Measurements from ENCODE around the gene GSS. TPM values are rescaled to one million over a fixed set of nuclear protein-coding genes. Genes with fewer than 3 reads are reported as not detected.

The GSS gene
- total RNA-seq (46.9 and 47.9 TPM in 2 replicates), polyA plus RNA-seq (60.3 and 65.1 TPM in 2 replicates), polyA minus RNA-seq (54.4 and 65.2 TPM in 2 replicates), Bru-seq, nascent RNA (percentile 55 among the genes with signal in this experiment), BruChase-seq, experiment 1, labeled RNA remaining after a 6-hour chase (percentile 55 among the genes with signal in this experiment), BruChase-seq, experiment 2, labeled RNA remaining after a 2-hour chase (percentile 49 among the genes with signal in this experiment)
- 60.4 and 62.6 TPM in 2 replicates for polyA plus RNA-seq (2011; cell fraction: cytosol; rRNA removed)
- 149 and 162 TPM in 2 replicates for polyA plus RNA-seq (2011; cell fraction: nucleus; rRNA removed)
- polyA plus RNA-seq (2012), result 46.4 and 58.9 TPM in 2 replicates
- 24.6 TPM for polyA minus RNA-seq (2011; cell fraction: cytosol; rRNA and poly(A)+ RNA removed)
- polyA minus RNA-seq (2011; cell fraction: nucleus; rRNA and poly(A)+ RNA removed), result 22.0 and 32.4 TPM in 2 replicates
- long read RNA-seq, transcript GSS-201 (13 exons, 1,919 nt), result major isoform, 63 of 89 reads
- long read RNA-seq, partial matches to known transcripts, result 15 of 89 reads
- long read RNA-seq, other reads (novel, unspliced or antisense), result 10 of 89 reads

DNA sequence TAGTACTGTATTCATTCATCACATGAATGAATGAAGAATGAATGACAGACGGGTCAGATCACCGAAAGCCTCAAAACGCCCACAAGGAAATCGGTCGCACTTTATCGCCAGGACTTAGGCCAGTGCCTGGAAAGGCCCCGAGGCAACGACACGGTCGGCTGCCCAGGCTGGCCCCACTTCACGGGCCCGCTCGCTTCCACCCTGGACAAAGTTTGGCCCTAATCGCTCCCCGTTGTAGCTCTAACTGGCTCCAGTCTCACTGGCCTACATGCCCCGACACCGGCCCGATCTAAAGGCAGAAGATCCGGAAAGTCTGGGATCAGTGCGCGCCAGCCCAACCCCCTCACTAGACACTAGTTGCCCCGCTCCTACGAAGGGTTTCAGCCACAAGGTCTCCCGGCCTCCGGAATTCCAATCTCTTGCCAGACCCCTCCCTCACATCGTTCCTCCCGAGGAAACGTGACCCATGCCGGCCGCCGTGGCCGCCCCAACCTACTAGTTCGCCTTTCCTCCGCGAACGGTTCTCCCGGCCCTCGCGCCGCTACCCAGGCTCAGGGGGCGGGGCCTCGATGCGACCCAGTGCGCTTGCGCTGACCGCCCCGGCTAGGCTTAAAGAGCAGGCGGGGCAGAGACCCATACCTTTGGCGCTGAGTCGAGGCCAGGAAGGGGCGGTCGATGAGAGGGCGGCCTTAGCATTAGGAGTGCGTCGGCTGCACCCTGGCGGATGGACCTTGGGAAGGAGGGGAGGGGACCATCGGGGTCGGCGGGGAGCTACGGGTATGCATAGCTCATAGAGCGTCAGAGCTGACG lies at the start of gene GSS, which contains the start of gene MYH7B:
Gene GSS (minus strand): TSS at position 576 of the 810 bp plus-strand sequence. CDS start 3,954 bp downstream, outside the sequence.
Gene MYH7B (plus strand): TSS at position 638 of the 810 bp plus-strand sequence. CDS start 22,138 bp downstream, outside the sequence.
- Histone ChIP-seq H3K9me1 (replicated peaks; ENCODE audit: control insufficient read depth, extremely low read depth, insufficient read depth, low read length) (no peaks in the 10 kb centered on the region), H3K9ac (replicated peaks; ENCODE audit: extremely low read depth, insufficient read depth, low read length) (peak within 1 kb of the TSS; percentile 86), H3K27ac (ENCODE audit: insufficient read depth, low read depth, low read length) (peak within 1 kb of the TSS; percentile 65), H4K20me1 (replicated peaks; ENCODE audit: control insufficient read depth, extremely low read depth, insufficient read depth, low read length) (no peaks in the 10 kb centered on the region), H3K4me2 (ENCODE audit: insufficient read depth, low read length) (peak within 1 kb of the TSS; percentile 94), H3K4me3 (replicated peaks in 1 of 3; ENCODE audit: insufficient read depth in 1 of 3, low read depth in 1 of 3, low read length in 3 of 3) (peak within 1 kb of the TSS; percentile 58 to 84 (median 70)), H3K9me3 (replicated peaks; ENCODE audit: control insufficient read depth, insufficient read depth, low read length) (no peaks in the 10 kb centered on the region), H3K4me1 (ENCODE audit: control insufficient read depth, extremely low read depth, insufficient read depth, low read length) (peaks cover 17% of the 10 kb centered on the region), H3K27me3 (ENCODE audit: control insufficient read depth in 2 of 2, insufficient read depth in 2 of 2, low read length in 2 of 2) (no peaks in the 10 kb centered on the region), H2AFZ (ENCODE audit: low read depth, low read length) (peak within 1 kb of the TSS; percentile 86), H3K79me2 (ENCODE audit: control insufficient read depth, insufficient read depth, low read length) (peaks cover 6% of the 10 kb centered on the region), H3K36me3 (ENCODE audit: control insufficient read depth in 2 of 2, extremely low read depth in 1 of 2, insufficient read depth in 2 of 2, low read length in 2 of 2) (no peaks in the 10 kb centered on the region)
- dilution Hi-C loops (cut with MboI; ENCODE audit: extremely low pct_ligation_motif_present, low sequenced_read_pairs), result no loop called here
- FAIRE-seq, result peak; percentile 95
- TF ChIP-seq, protein P1, sequence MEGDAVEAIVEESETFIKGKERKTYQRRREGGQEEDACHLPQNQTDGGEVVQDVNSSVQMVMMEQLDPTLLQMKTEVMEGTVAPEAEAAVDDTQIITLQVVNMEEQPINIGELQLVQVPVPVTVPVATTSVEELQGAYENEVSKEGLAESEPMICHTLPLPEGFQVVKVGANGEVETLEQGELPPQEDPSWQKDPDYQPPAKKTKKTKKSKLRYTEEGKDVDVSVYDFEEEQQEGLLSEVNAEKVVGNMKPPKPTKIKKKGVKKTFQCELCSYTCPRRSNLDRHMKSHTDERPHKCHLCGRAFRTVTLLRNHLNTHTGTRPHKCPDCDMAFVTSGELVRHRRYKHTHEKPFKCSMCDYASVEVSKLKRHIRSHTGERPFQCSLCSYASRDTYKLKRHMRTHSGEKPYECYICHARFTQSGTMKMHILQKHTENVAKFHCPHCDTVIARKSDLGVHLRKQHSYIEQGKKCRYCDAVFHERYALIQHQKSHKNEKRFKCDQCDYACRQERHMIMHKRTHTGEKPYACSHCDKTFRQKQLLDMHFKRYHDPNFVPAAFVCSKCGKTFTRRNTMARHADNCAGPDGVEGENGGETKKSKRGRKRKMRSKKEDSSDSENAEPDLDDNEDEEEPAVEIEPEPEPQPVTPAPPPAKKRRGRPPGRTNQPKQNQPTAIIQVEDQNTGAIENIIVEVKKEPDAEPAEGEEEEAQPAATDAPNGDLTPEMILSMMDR (IDR thresholded peaks at IDR 0.05; ENCODE audit: extremely low read depth in 1 of 2, insufficient read depth in 1 of 2, low read depth in 1 of 2, low read length in 2 of 2), result peak; percentile 34 to 52
- TF ChIP-seq POLR2AphosphoS5 (IDR thresholded peaks at IDR 0.05; ENCODE audit: insufficient read depth, low read depth, low read length) (peak; percentile 62), MYC (IDR thresholded peaks at IDR 0.05; ENCODE audit: low read depth, low read length) (no peak), POLR2A (IDR thresholded peaks at IDR 0.05; ENCODE audit: low read depth, low read length) (peak; percentile 56)
- ChIA-PET POLR2A (interaction anchor here (0.7 to 1.5 kb wide), 5 partner anchors 15 to 81 kb away, joined by 3 to 15 read pairs (median 7); partner anchors contain the start of gene ACSS2), CTCF (interaction anchor here (0.6 to 5.8 kb wide), 20 partner anchors 12 to 759 kb away, joined by 3 to 182 read pairs (median 5); partner anchors contain the start of genes ACSS2 and GGT7)
- DNase-seq (ENCODE audit: low read depth, low spot score), result peak; percentile 99
- intact Hi-C loops (cut with micrococcal nuclease), result loop anchor here (1.0 to 5.0 kb wide), 4 partner anchors 48 to 137 kb away; partner anchors contain the start of genes ACSS2 and TRPC4AP
- BruUV-seq (replicated peaks), result TSS peak; percentile 96

Measured in endothelial cell of umbilical vein (primary cell).